Measurements from ENCODE around the gene SPIB.

SPIB gene

DNA sequence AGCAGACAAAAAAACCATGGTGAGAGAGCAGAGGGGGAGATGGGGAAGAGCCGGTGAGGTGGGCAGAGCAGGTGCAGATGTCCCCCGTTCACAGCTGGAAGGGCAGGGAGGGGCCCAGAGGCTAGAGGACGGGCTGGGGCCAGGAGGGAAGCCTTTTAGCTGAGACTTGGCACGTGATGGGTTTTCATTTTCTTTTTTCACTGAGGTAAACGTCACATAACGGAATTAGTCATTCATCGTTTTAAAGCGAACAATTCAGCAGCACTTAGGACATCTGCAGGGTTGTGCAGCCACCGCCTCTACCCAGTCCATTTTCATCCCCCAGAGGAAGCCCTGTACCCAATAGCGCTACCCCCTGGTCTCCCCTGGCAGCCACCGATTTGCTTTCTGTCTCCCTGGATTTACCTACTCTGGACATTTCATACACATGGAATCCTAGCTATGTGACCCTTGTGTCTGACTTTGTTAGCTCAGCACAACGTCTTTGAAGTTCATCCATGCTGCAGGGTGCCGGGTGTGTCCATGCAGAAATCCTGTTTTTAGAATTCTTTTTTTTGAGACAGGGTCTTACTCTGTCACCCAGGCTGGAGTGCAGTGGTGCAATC lies 41.5 kb downstream of the SPIB start:
- Histone ChIP-seq H2BK5ac (ENCODE audit: low read depth, low read length, poor library complexity, severe bottlenecking) (no peak overlapping the region), H3K14ac (ENCODE audit: low read length in 2 of 2) (no peak overlapping the region)

DNA sequence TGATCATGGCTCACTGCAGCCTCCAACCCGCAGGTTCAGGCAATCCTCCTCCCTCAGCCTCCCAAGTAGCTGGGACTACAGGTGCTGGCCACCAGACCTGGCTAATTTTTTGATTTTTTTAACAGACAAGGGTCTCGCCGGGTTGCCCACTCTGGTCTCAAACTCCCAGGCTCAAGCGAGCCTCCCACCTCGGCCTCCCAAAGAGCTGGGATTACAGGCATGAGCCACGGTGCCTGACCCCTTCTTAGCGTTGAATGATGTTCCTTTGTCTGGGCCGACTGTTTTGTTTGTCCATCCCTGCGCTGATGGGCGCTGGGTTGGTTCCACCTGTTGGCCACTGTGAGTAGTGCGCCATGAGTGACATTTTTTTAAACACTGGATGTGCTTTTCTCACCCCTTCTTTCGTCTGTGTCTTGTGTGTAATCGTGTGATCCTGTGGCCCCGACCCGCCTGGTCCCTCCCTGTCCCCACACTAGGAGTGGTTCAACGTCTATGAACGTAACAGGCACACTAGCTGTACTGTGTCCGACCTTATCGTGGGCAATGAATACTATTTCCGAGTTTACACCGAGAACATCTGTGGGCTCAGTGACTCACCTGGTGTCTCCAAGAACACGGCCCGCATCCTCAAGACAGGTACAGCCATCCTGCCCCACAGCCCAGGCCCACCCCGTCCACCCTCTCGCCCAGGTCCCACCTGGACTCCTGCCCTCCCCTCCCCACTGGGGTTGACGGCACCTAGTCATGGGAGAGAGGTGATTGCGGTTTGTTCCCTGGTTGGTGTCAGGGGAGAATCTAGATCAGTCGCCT lies 42.5 kb downstream of the SPIB start:
- Histone ChIP-seq H3K27me3 (ENCODE audit: control insufficient read depth in 1 of 2, insufficient read depth in 1 of 2, low read length in 2 of 2) (peaks cover 0 to 50% of the 10 kb centered on the region in 2 experiments), H2BK12ac (ENCODE audit: low read length in 2 of 2) (no peak overlapping the region), H3K23ac (ENCODE audit: low read length in 2 of 2) (no peak overlapping the region), H2BK120ac (ENCODE audit: low read depth, low read length) (no peak overlapping the region), H3K4me2 (ENCODE audit: low read length, poor library complexity, severe bottlenecking) (no peak overlapping the region), H2BK5ac (ENCODE audit: low read depth, low read length, poor library complexity, severe bottlenecking) (peak overlapping the region; percentile 33), H3K9me3 (ENCODE audit: control insufficient read depth, low read length) (no peaks in the 10 kb centered on the region), H3K18ac (ENCODE audit: low read depth in 1 of 2, low read length in 2 of 2) (no peak overlapping the region), H4K91ac (ENCODE audit: low read length) (peak overlapping the region; percentile 11), H3K9ac (ENCODE audit: low read length) (no peak overlapping the region), H3K27ac (ENCODE audit: low read length, poor library complexity, severe bottlenecking) (peak overlapping the region; percentile 79), H3K4me1 (ENCODE audit: control insufficient read depth, insufficient read depth, low read depth, low read length) (peaks cover 12% of the 10 kb centered on the region), H3K14ac (ENCODE audit: low read length in 2 of 2) (no peak overlapping the region), H2BK15ac (ENCODE audit: low read depth, poor library complexity, severe bottlenecking) (no peak overlapping the region), H3K4me3 (ENCODE audit: insufficient read depth in 1 of 2, low read depth in 1 of 2, low read length in 2 of 2) (no peak overlapping the region), H4K8ac (ENCODE audit: low read length) (no peak overlapping the region), H2AK5ac (ENCODE audit: low read length, severe bottlenecking) (peak overlapping the region; percentile 47), H3K36me3 (ENCODE audit: control insufficient read depth in 1 of 2, insufficient read depth in 2 of 2, low read depth in 1 of 2, low read length in 2 of 2) (peaks cover 0 to 11% of the 10 kb centered on the region in 2 experiments), H2AFZ (ENCODE audit: low read depth, low read length) (no peak overlapping the region), H3K79me1 (replicated peaks; ENCODE audit: low read length, poor library complexity, severe bottlenecking) (no peaks in the 10 kb centered on the region), H3K4ac (ENCODE audit: low read depth in 1 of 2, low read length in 2 of 2) (no peak overlapping the region)
- WGBS: 37% methylated on average over 27 of the region's 28 CpGs
- peak; percentile 68 for DNase-seq

More for the DNA sequence above, 41.5 kb downstream of the SPIB start:
- H3K79me1 ChIP-seq (replicated peaks; ENCODE audit: low read length, poor library complexity, severe bottlenecking): no peaks in the 10 kb centered on the region
- H2BK12ac ChIP-seq (ENCODE audit: low read length in 2 of 2): no peak overlapping the region
- peak overlapping the region in 1 of 2 experiments; percentile 61 for H3K4me3 ChIP-seq (ENCODE audit: insufficient read depth in 1 of 2, low read depth in 1 of 2, low read length in 2 of 2)
- peaks cover 12% of the 10 kb centered on the region for H3K4me1 ChIP-seq (ENCODE audit: control insufficient read depth, insufficient read depth, low read depth, low read length)
- H3K23ac ChIP-seq (ENCODE audit: low read length in 2 of 2): no peak overlapping the region
- no peak overlapping the region for H3K18ac ChIP-seq (ENCODE audit: low read depth in 1 of 2, low read length in 2 of 2)
- no peak for DNase-seq
- 54% methylated on average over 13 of the region's 13 CpGs for WGBS
- H4K8ac ChIP-seq (ENCODE audit: low read length): no peak overlapping the region
- H4K91ac ChIP-seq (ENCODE audit: low read length): no peak overlapping the region
- peak overlapping the region; percentile 55 for H3K9ac ChIP-seq (ENCODE audit: low read length)
- no peak overlapping the region for H2BK120ac ChIP-seq (ENCODE audit: low read depth, low read length)
- H3K4me2 ChIP-seq (ENCODE audit: low read length, poor library complexity, severe bottlenecking): peak overlapping the region; percentile 31
- peak overlapping the region; percentile 16 for H2AK5ac ChIP-seq (ENCODE audit: low read length, severe bottlenecking)
- H3K9me3 ChIP-seq (ENCODE audit: control insufficient read depth, low read length): no peaks in the 10 kb centered on the region
- peak overlapping the region; percentile 79 for H3K27ac ChIP-seq (ENCODE audit: low read length, poor library complexity, severe bottlenecking)
- H3K4ac ChIP-seq (ENCODE audit: low read depth in 1 of 2, low read length in 2 of 2): no peak overlapping the region
- no peak overlapping the region for H2BK15ac ChIP-seq (ENCODE audit: low read depth, poor library complexity, severe bottlenecking)
- H3K27me3 ChIP-seq (ENCODE audit: control insufficient read depth in 1 of 2, insufficient read depth in 1 of 2, low read length in 2 of 2): peaks cover 0 to 49% of the 10 kb centered on the region in 2 experiments
- peaks cover 0 to 10% of the 10 kb centered on the region in 2 experiments for H3K36me3 ChIP-seq (ENCODE audit: control insufficient read depth in 1 of 2, insufficient read depth in 2 of 2, low read depth in 1 of 2, low read length in 2 of 2)
- no peak overlapping the region for H2AFZ ChIP-seq (ENCODE audit: low read depth, low read length)

DNA sequence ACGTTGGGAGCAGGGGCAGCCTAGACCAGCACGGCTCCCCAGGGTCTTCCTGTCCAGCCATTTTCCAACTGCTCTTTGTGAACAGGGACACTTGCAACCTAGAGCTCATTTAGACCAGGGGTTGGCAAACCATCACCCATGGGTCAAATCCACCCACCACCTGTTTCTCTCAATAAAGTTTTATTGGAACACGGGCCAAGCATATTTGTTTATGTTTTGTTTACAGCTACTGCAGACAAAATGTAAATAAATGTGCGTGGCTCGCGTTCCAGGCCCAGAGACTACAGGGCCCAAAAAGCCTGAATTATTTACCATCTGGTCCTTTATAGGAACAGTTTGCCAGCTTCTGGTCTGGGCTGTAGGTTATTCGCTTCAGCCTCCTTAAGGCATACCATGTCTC lies 44.2 kb downstream of the SPIB start:
- no peak overlapping the region for H3K14ac ChIP-seq (ENCODE audit: low read length in 2 of 2)
- no peak overlapping the region for H2BK15ac ChIP-seq (ENCODE audit: low read depth, poor library complexity, severe bottlenecking)
- no peak overlapping the region for H2BK120ac ChIP-seq (ENCODE audit: low read depth, low read length)
- no peak for DNase-seq
- H3K27ac ChIP-seq (ENCODE audit: low read length, poor library complexity, severe bottlenecking): no peak overlapping the region
- H3K36me3 ChIP-seq (ENCODE audit: control insufficient read depth in 1 of 2, insufficient read depth in 2 of 2, low read depth in 1 of 2, low read length in 2 of 2): peaks cover 0 to 7% of the 10 kb centered on the region in 2 experiments
- no peak overlapping the region for H2BK12ac ChIP-seq (ENCODE audit: low read length in 2 of 2)
- H3K4me3 ChIP-seq (ENCODE audit: insufficient read depth in 1 of 2, low read depth in 1 of 2, low read length in 2 of 2): no peak overlapping the region
- no peaks in the 10 kb centered on the region for H3K9me3 ChIP-seq (ENCODE audit: control insufficient read depth, low read length)
- WGBS: 71% methylated on average over 7 of the region's 7 CpGs
- H2AFZ ChIP-seq (ENCODE audit: low read depth, low read length): no peak overlapping the region
- peak overlapping the region; percentile 25 for H2AK5ac ChIP-seq (ENCODE audit: low read length, severe bottlenecking)
- peaks cover 0 to 44% of the 10 kb centered on the region in 2 experiments for H3K27me3 ChIP-seq (ENCODE audit: control insufficient read depth in 1 of 2, insufficient read depth in 1 of 2, low read length in 2 of 2)
- no peak overlapping the region for H3K9ac ChIP-seq (ENCODE audit: low read length)
- no peak overlapping the region for H4K91ac ChIP-seq (ENCODE audit: low read length)
- no peak overlapping the region for H4K8ac ChIP-seq (ENCODE audit: low read length)
- no peak overlapping the region for H2BK5ac ChIP-seq (ENCODE audit: low read depth, low read length, poor library complexity, severe bottlenecking)
- no peak overlapping the region for H3K23ac ChIP-seq (ENCODE audit: low read length in 2 of 2)
- H3K4me2 ChIP-seq (ENCODE audit: low read length, poor library complexity, severe bottlenecking): no peak overlapping the region
- H3K18ac ChIP-seq (ENCODE audit: low read depth in 1 of 2, low read length in 2 of 2): no peak overlapping the region
- H3K4me1 ChIP-seq (ENCODE audit: control insufficient read depth, insufficient read depth, low read depth, low read length): peaks cover 12% of the 10 kb centered on the region
- no peaks in the 10 kb centered on the region for H3K79me1 ChIP-seq (replicated peaks; ENCODE audit: low read length, poor library complexity, severe bottlenecking)
- H3K4ac ChIP-seq (ENCODE audit: low read depth in 1 of 2, low read length in 2 of 2): no peak overlapping the region

DNA sequence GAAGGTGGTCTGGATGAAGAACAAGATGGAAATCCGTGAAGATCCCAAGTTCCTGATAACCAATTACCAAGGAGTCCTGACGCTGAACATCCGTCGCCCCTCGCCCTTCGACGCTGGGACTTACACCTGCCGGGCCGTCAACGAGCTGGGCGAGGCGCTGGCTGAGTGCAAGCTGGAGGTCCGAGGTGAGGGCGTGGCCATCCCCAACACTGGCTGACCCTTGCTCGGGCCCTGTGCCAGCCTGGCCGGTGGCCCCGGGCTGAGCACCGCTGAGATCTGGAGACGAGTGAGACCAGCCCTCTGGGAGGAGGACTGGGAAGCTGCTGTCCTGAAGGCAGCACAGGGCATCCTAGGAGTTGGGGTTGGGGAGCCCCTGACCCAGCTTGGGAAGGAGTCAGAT lies 45.6 kb downstream of the SPIB start:
- no peak overlapping the region for H3K14ac ChIP-seq (ENCODE audit: low read length in 2 of 2)

More for the DNA sequence above, 45.6 kb downstream of the SPIB start:
- Histone ChIP-seq H3K18ac (ENCODE audit: low read depth in 1 of 2, low read length in 2 of 2) (no peak overlapping the region), H3K23ac (ENCODE audit: low read length in 2 of 2) (no peak overlapping the region), H3K4me1 (ENCODE audit: control insufficient read depth, insufficient read depth, low read depth, low read length) (peaks cover 10% of the 10 kb centered on the region), H3K27ac (ENCODE audit: low read length, poor library complexity, severe bottlenecking) (no peak overlapping the region), H2AK5ac (ENCODE audit: low read length, severe bottlenecking) (no peak overlapping the region), H4K91ac (ENCODE audit: low read length) (no peak overlapping the region), H3K4ac (ENCODE audit: low read depth in 1 of 2, low read length in 2 of 2) (no peak overlapping the region), H2BK120ac (ENCODE audit: low read depth, low read length) (no peak overlapping the region), H2AFZ (ENCODE audit: low read depth, low read length) (no peak overlapping the region), H3K79me1 (replicated peaks; ENCODE audit: low read length, poor library complexity, severe bottlenecking) (no peaks in the 10 kb centered on the region), H3K36me3 (ENCODE audit: control insufficient read depth in 1 of 2, insufficient read depth in 2 of 2, low read depth in 1 of 2, low read length in 2 of 2) (peaks cover 0 to 4% of the 10 kb centered on the region in 2 experiments), H3K9me3 (ENCODE audit: control insufficient read depth, low read length) (no peaks in the 10 kb centered on the region), H3K9ac (ENCODE audit: low read length) (no peak overlapping the region), H3K4me3 (ENCODE audit: insufficient read depth in 1 of 2, low read depth in 1 of 2, low read length in 2 of 2) (no peak overlapping the region), H3K4me2 (ENCODE audit: low read length, poor library complexity, severe bottlenecking) (no peak overlapping the region), H2BK15ac (ENCODE audit: low read depth, poor library complexity, severe bottlenecking) (no peak overlapping the region), H2BK12ac (ENCODE audit: low read length in 2 of 2) (no peak overlapping the region), H4K8ac (ENCODE audit: low read length) (no peak overlapping the region), H2BK5ac (ENCODE audit: low read depth, low read length, poor library complexity, severe bottlenecking) (no peak overlapping the region), H3K27me3 (ENCODE audit: control insufficient read depth in 1 of 2, insufficient read depth in 1 of 2, low read length in 2 of 2) (peaks cover 0 to 49% of the 10 kb centered on the region in 2 experiments)
- DNase-seq: no peak
- WGBS: 77% methylated on average over 19 of the region's 19 CpGs

All from mesenchymal stem cell (in vitro differentiated cells and primary cell).